Measurements from ENCODE around the gene EDN2. TPM values are rescaled to one million over a fixed set of nuclear protein-coding genes. Genes with fewer than 3 reads are reported as not detected.
A peak's percentile ranks its signal among the peaks of the same experiment; 100 is the strongest.

The EDN2 gene
- total and polyA plus RNA-seq, 2 donors from 2014 or later, result 2.3 to 2.9 TPM

DNA sequence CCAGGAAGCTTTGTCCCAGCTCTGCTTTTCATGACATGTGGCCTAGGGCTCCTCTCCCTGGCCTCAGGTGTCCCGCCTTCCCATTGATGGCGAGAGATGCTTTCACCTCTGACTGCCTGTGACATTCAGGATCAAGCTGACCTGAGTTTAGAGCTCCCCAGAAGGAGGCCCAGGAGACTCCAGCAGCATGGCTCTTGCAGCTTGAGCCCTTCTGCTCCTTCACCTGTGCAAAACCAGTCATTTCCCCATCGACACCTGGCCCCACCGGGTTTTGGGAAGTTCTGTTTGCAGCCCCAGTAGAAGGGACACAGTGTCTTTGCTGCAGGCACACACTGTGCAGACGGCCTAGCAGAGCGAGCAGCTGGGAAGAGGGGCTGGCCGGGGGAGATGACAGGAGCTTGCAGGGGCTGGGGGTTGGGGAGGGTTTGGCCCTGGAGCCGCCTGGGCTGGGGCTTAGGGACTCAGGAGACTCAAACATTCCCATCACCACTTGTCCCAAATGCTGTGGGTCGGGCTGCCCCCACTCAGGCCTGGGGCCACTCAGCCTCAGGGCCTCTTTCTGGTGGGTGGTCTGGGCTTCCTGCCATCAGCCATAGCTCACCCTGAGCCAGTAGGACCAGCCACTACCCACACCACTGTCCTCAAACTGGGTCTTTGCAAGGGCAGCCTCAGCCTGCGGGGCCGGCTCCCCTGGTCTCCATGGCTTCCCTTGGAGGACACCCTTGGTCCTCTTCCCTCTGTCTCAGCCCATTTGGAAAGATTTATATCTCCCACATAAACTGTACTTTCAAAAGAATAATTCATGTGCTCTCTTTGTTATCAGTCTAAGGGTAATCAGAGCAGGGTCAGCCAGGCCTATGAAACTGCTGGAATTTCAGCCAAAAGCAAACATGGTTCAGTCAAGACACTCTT, 3.8 kb upstream of the EDN2 start:
- H3K36me3 ChIP-seq (ENCODE audit: control insufficient read depth in 2 of 3, insufficient read depth in 3 of 3, low read length in 3 of 3), result no peaks in the 10 kb centered on the region
- DNase-seq, result peak in 4 of 5 donors; percentile 61 to 78 (median 69)
- FAIRE-seq, result no peak
- intact Hi-C loops (cut with DNase I), result no loop called here
- TF ChIP-seq CTCF (IDR thresholded peaks at IDR 0.05; ENCODE audit: borderline replicate concordance, extremely low read depth, insufficient read depth), result no peak
- no peak overlapping the region for H3K4me3 ChIP-seq (ENCODE audit: low read length in 3 of 3)
- no peak overlapping the region for H3K9ac ChIP-seq (ENCODE audit: low read length in 3 of 3)
- H3K9me3 ChIP-seq (ENCODE audit: control insufficient read depth in 2 of 3, insufficient read depth in 1 of 3, low read length in 3 of 3), result no peaks in the 10 kb centered on the region
- H3K27me3 ChIP-seq (ENCODE audit: control insufficient read depth, insufficient read depth, low read length), result no peaks in the 10 kb centered on the region
- H3K27ac ChIP-seq (ENCODE audit: low read depth in 2 of 2, low read length in 2 of 2), result no peak overlapping the region
- H3K4me1 ChIP-seq (ENCODE audit: control insufficient read depth in 2 of 3, insufficient read depth in 2 of 3, low read depth in 1 of 3, low read length in 3 of 3), result peaks cover 4 to 25% (median 17%) of the 10 kb centered on the region in 3 donors

DNA sequence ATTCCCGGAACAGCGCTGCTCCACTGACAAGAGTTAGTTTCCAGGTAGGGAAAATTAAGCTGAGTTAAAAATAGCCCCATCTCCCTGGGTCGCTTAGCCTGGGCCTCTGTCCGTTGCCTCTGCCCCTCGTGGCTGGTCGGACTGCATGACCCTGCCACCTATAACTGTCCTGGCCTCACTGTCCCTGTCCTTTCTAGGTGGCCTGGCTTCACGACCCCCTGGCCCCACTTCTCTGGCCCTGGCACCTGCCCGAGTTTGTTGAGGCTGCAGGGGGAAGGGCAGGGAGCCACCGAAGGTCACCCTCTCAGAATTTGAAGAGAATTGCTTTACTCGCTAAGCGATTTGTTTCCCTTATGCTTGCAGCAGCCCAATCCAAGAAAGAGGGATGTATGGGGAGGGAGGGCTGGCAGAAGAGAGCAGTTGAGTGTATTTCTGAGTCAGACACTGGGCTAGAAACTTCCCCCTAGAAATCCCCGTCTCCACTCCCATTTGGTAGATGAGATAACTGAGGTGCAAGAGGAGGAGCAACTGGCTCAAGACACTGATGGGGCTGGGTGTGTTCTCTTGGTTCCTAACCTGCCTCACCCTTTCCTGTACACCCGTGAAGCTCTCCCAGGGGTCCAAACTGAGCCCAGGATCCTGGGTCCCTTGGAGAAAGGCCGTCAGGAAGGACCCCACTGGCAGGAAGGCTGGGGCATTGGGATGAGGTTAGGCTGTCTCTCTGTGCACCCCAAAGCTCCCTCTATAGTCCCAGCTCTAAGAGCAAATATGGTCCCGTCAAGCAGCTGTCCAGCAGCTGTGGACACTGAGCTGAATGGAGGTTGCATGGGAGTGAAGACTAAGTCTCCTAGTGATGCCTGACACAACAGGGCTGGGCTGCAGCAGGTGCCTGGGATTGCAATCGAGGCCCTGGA, 2.9 kb upstream of the EDN2 start:
- Histone ChIP-seq H3K4me3 (ENCODE audit: low read length in 3 of 3) (no peak overlapping the region), H3K9ac (ENCODE audit: low read length in 3 of 3) (no peak overlapping the region), H3K36me3 (ENCODE audit: control insufficient read depth in 2 of 3, insufficient read depth in 3 of 3, low read length in 3 of 3) (no peaks in the 10 kb centered on the region), H3K4me1 (ENCODE audit: control insufficient read depth in 2 of 3, insufficient read depth in 2 of 3, low read depth in 1 of 3, low read length in 3 of 3) (peaks cover 4 to 31% (median 23%) of the 10 kb centered on the region in 3 donors), H3K27me3 (ENCODE audit: control insufficient read depth, insufficient read depth, low read length) (no peaks in the 10 kb centered on the region), H3K27ac (ENCODE audit: low read depth in 2 of 2, low read length in 2 of 2) (peak overlapping the region in 1 of 2 donors; percentile 34), H3K9me3 (ENCODE audit: control insufficient read depth in 2 of 3, insufficient read depth in 1 of 3, low read length in 3 of 3) (no peaks in the 10 kb centered on the region)
- DNase-seq (peak in 2 of 5 donors; percentile 53 to 66), FAIRE-seq (no peak)
- TF ChIP-seq CTCF (IDR thresholded peaks at IDR 0.05; ENCODE audit: borderline replicate concordance, extremely low read depth, insufficient read depth), result no peak
- intact Hi-C loops (cut with DNase I), result no loop called here

GRCh38 chr1:41486371-41487125, 2.1 kb upstream of the EDN2 start:
- Histone ChIP-seq H3K36me3 (ENCODE audit: control insufficient read depth in 2 of 3, insufficient read depth in 3 of 3, low read length in 3 of 3) (no peaks in the 10 kb centered on the region), H3K4me3 (ENCODE audit: low read length in 3 of 3) (no peak overlapping the region), H3K4me1 (ENCODE audit: control insufficient read depth in 2 of 3, insufficient read depth in 2 of 3, low read depth in 1 of 3, low read length in 3 of 3) (peaks cover 4 to 31% (median 23%) of the 10 kb centered on the region in 3 donors), H3K9me3 (ENCODE audit: control insufficient read depth in 2 of 3, insufficient read depth in 1 of 3, low read length in 3 of 3) (no peaks in the 10 kb centered on the region), H3K9ac (ENCODE audit: low read length in 3 of 3) (peak overlapping the region in 1 of 3 donors; percentile 51), H3K27ac (ENCODE audit: low read depth in 2 of 2, low read length in 2 of 2) (peak overlapping the region in 1 of 2 donors; percentile 44), H3K27me3 (ENCODE audit: control insufficient read depth, insufficient read depth, low read length) (no peaks in the 10 kb centered on the region)
- FAIRE-seq (no peak), DNase-seq (peak in 4 of 5 donors; percentile 71 to 81 (median 78))
- intact Hi-C loops (cut with DNase I), result no loop called here
- TF ChIP-seq CTCF (IDR thresholded peaks at IDR 0.05; ENCODE audit: borderline replicate concordance, extremely low read depth, insufficient read depth), result no peak
